HG03571 (cell line): ENCODE measurements around the gene EHMT1.
"Not testable (repeated sequence)": the region's sequence is repeated elsewhere in the genome, so short reads cannot be mapped to it uniquely, and the experiment has no call there.

ENCODE experiments used
- ATAC-seq: cut with Tn5 transposase; IDR thresholded peaks from one replicate; pipeline ENCODE4 v1.9.1; 2021; ENCODE audit not compliant: unreplicated experiment

The EHMT1 gene

DNA sequence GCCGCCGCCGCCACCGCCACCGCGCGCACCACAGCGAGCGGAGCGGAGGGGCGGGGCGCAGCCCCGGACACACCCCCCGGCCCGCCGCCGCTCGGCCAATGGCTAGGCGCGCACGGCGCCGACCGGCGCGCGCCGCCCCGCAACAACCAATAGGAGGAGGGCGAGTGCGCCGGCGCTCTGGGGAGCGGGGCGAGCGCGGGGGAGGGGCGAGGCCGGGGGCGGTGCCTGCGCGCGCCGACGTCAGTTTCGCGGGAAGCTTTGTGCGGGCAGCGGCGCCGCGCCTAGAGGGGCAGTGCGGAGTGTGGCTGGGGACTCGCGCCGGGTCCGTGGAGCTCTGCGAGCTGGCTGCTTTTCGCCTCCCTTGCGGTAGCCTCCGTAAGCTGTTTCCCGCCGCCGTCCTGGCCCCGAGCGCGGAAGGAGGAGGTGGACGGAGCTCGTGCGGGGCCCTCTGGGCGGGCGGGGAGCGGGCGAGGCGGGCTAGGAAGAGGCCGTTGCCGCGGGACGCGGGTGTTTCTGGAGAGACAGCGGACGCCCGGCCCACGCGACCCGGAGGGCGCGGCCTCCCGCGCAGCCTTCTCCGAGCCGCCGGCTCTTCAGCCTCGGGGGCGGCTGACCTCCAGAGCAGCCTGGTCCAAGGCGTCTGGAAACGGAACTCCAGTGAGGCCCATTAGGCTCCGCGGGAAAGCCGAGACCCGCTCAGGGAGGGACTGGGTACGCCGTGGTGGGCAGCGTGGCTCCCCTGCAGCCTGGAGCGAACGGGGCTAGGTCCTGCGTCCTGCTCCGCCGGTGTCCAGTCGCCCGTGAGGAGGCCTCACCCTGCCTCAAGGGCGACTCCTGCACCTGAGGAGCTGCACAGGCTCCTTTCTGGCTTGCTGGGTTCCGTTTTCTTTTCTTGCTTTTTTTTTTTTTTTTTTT lies 28.1 kb upstream of the EHMT1 start, which contains the start of gene ZMYND19:
Gene ZMYND19 (minus strand): TSS at position 44 of the 915 bp plus-strand sequence. CDS start 249 bp downstream, outside the sequence.
- ATAC-seq = peak; percentile 78

DNA sequence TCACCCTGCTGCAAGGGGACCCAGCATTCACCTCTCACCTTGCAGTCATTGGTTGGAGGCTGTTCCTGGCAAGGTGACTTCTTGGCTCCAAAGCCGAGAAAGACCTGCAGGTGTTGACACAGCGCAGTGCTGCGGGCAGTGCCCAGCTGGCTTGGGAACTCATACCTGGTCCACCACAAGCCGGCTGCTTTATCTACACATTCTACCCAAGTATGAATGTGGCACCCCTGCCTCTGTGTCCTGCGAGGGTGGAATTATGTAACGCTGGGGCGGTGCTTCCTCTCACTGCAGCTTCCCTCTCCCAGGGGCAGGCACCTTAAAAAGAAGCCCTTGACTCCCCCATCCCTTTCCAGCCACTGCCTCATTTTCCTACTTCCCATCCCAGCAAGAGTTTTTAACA lies 26.0 kb upstream of the EHMT1 start:
- no peak for ATAC-seq

DNA sequence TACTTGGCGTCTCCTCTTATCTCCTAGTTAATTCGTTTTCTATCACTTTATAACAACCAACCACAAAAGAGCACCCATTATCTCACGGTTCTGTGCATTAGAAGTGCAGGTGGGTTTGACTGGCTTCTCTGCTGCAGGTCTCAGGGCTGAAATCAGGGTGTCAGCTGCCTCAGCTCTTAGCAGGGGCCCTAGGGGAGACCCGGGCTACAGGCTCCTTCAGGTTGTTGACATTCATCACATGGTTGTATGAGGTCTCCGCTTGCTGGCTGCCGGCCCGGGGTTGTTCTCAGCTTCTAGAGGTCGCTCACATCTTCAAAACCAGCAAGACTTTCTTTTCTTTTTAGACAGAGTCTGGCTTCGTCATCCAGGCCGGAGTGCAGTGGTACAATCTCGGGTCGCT lies 25.6 kb upstream of the EHMT1 start:
- no peak for ATAC-seq

DNA sequence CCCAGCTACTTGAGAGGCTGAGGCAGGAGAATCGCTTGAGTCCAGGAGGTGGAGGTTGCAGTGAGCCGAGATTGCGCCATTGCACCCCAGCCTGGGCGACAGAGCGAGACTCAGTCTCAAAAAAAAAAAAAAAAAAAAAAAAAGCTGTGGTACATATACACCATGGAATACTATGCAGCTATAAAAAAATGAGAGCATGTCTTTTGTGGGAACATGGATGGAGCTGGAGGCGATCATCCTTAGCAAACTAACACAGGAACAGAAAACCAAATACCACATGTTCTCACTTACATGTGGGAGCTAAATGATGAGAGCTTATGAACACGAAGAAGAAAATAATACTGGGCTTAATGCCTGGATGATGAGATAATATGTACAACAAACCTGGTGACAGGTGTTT lies 22.2 kb upstream of the EHMT1 start:
- not testable (repeated sequence) for ATAC-seq

DNA sequence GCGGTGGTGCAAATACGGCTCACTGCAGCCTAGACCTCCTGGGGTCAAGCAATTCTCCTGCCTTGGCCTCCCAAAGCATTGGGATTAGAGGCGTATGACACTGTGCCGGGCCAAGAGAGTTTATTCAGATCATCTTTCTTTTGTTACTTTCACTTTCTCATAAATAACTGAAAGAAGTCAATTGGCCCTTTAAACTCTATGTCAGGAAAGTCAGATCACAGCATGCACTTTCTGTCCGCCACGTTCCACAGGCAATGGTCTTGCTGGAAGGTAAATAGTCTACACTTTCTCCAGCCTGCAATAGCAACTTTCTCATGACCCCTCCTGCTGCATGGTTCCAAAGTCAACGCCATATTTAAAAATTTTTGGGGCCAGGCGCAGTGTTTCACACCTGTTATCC lies 19.9 kb upstream of the EHMT1 start:
- no peak for ATAC-seq

DNA sequence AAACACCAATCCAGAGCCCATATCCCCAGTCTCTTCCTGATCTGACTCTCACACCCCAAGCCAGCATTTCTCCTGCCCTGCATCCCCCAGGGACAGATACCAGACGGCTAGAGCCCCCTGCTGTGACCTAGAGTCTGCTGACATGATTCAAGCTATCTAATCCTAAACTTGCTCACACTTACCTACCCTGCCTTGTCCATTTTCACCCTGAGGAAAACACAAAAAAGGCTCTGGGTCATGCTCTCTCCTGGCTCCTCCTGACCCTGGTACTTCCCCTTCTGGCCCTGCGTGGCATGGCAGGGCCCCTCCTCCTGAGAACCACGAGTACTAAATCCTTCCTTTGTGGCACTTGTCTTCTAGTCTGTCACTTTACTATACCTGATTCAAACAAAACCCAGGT lies 16.1 kb upstream of the EHMT1 start:
- ATAC-seq = no peak

DNA sequence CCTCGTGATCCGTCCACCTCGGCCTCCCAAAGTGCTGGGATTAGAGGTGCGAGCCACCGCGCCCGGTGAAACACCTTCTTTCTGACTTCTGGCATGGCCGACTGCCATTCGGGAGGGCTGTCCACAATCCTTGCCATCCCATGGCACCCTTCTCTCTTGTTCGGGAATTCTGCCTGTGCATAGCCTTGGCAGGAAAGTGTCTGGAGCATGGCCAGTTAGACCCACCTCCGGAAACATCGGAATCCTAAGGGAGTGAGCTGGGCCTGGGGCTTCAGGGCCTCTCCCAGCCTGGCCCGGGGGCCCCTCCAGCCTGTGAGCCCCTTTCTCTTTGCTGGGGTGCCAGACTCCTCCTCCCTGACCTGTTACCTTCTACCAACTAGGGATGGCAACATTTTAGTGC lies 14.9 kb upstream of the EHMT1 start:
- no peak for ATAC-seq

DNA sequence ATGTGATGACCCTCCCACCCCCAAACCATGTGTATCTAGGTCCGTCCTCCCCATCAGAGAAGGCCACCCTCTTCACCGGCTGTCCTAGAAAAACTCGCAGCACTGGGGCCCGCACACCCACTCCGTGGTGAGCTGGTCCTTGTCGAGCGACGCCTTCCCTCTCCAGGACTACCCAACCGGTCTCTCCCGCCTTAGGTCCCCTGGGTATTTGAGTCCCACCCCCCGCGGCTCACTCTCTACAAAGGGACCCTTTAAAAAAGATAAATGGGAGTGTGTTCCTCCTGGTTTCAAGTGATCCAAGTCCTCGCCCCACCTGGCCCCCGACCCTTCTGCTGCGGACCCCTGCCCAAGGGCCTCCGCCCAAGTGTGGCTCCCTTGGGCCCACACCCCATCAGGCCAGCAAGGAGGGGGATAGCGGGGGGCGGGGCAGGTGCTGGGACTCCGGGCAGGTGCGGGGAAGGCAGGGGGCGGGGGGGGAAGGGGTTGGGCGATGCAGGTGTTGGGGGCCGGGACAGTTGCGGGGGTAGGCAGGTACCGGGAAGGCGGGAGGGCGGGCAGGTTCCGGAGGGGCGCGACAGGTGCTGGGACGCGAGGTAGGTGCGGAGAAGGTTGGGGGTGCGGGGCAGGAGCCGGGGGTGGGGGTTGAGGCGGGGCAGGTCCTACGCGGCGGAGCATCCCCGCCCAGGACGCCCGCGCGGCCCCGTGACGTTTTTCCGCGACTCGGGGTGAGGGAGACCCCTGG lies 14.3 kb upstream of the EHMT1 start:
- ATAC-seq = no peak

DNA sequence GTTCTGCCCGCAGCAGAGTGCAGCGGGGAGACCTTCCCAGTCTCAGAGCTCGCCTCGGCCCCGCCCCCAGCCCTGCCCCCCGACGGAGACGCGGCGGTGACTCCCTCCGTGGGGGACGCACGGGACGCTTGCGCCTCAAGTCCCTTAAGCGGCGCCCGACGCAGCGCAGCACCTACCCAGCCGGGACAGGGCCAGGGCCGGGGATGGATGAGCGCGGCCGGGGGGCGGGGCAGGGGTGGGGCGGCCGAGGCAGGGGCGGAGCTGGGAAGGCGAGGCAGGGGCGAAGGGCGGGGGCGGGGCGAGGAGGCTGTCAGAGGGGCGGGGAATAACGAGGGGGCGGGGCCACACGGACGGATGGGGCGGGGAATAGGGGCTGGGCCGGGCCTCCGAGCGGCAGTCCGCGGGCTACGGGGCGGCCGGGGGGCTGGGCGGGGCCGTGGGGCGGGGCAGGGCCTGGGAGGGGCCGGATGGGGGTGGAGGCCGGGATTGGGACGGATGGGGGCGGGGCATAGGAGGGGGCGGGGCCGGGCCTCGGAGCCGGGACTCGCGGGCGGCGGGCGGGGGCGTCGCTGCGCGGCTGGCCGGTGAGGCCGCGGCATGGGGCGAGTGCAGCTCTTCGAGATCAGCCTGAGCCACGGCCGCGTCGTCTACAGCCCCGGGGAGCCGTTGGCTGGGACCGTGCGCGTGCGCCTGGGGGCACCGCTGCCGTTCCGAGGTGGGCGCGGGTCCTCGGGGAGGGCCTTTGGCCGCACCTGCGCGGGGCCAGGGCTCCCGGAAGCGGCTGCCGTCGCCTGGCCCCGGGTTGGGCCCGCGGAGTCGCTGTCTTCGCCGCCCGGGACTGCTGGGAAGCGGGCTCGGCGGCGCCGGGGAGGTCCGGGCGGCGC lies 13.4 kb upstream of the EHMT1 start, which contains the start of gene ARRDC1:
Gene ARRDC1 (plus strand): TSS at position 566 of the 884 bp plus-strand sequence. CDS start 32 bp downstream, at position 598.
- ATAC-seq = peak; percentile 75

DNA sequence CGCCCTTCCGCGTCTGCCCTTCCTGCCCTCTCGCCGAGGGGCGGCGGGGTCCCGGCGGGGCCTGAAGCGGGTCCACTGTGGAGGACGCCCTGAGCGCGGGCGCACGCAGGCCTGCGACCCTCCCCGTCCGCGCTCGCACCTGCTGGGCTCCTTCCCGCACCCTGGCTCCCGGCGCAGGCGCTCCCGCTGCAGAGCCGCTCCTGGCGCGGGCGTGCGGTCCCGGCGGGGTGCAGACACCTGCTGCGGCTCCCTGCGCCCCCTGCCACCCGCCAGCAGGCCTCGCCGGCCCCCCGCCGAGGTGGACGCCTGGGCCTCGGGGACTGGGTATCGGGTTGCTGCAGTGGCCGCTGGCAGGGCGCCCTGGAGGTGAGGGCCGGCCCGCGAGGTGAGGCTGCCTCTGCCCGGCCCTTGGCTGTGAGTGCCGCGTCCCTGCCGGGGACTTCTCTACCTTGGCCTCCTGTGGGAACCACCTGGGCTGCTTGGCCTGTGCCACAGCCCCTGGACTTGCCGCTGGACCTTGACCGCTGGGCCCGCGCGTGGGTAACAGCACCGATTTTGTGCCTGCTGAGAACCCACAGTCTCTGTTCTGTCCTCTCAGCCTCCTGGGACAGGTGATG lies 12.7 kb upstream of the EHMT1 start:
- no peak for ATAC-seq

DNA sequence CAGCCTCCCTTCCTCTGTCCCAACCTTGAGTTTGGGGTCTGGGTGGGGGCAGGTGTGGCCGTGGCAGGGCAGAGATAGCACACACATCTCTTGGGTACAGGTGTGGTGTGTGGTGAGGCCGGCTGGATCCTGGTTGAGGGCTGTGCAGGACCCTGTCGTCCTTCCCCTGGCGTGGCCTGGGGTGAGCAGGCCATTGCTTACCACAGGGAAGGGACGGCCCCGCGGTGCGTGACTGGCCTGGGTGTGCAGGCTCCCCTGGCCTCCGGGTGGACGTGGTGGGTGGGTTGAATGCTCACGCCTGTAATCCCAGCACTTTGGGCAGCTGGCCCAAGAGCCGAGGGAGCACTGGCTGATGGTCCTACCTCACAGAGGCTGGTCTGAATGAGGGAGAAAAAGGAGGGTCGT lies 12.1 kb upstream of the EHMT1 start:
- no peak for ATAC-seq

DNA sequence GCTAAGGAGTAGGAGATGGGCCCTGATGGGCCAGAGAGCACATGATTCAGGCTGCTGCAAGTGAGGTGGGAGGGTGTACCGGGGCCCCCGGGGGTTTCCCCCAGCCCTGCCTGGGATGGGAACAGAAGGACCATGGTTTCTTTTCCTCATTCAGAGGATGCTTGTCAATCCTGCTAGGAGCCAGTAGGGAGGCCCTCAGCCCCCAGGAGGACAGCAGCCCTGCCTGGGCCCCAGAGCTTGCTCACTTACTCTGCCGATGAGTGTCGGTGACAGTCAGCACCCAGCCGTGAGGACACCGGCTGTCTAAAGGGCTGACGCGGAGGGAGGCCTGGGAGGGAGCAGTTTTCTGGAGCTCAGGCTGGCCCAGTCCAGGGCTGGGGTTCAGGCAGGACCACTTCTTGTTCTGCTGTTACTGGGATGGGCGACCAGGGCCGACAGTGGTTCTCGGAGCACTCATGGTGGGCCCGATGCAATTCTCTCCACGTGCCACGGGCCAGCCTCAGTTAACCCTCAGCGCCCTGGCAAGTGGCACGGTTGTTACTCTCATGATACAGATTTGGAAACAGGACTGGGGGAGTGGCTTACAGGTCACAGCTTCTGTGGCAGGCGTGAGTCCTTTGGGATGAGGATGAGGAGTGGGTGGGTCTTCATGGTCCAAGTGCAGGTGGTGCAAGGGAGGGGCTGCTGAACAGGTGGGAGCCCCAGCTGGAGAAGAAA lies 11.5 kb upstream of the EHMT1 start:
- no peak for ATAC-seq

DNA sequence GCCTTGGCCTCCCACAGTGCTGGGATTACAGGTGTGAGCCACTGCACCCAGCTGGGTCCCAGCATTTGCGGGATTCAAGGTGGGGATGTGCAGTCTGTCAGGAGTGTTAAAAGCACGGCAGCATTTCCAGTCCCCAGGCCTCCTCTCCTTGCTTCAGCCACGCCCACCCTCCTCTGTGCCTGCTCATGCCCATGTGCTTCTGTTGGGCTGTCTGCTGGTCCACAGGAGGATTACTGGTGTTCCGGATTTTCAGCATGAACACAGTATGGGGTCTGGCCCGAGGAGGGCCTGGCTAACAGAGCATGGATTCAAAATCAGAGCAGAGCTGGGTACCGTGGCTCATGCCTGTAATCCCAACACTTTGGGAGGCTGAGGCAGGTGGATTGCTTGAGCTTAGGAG lies 7.9 kb upstream of the EHMT1 start:
- ATAC-seq = no peak

DNA sequence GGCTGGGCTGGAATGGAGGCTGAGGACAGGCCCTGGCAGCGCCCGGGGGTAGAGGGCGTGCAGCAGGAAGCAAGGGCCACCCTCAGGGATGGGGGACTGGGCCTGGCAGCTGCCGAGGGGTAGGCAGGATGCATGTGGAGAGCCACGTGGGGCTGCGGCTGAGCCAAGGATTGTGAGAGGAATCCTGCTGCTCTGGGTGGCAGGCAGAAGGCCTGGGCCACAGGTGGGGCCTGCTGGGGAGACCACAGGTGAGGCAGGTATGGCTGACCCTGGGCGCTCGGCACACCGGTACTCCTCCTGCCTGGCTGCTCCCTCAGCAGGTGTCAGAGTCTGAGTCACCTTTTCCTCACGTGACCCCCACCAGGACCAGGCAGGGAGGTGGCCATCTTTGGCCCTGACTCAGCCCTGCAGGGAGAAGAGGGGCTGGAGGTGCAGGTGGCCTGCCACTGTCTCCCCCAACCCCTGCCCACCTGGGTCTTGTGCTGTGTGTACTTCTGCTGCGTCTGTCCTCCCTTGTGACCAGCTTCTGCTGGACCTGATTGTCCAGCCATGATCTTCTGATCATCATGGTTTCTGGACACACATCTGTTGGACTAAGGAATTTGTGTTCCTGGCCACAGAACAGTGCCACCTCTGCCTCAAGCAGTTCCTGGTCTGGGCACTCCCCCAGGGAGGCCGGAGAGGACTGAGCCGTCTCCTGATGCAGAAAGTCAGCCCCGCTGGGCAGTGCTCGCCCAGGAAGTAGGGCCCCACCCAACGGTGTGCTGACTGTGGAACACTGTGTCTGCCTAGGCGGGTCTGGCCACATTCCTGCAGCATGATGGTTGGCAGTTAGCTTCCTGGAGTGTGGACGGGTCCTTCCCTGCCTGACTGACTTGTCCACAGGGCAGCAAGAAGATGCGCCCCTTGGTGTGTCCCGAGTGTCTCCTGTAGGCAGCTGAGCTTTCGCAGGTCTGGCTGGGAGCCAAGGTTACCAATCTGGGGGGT lies 6.9 kb upstream of the EHMT1 start:
- no peak for ATAC-seq

DNA sequence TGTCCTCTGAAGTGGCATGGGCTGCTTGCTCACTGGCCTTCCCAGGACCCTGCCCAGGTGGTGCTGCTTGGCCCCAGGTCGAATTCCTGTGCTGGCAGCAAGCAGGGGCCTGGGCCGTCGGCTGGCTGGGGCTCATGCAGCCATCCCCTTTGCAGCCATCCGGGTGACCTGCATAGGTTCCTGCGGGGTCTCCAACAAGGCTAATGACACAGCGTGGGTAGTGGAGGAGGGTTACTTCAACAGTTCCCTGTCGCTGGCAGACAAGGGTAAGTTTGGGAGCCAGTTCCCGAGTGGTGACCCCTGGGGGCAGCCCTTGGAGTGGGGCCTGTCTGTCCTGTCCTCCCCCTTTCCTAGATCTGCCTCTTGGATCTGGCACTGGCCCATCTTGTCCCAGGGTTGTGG lies 6.1 kb upstream of the EHMT1 start:
- no peak for ATAC-seq

DNA sequence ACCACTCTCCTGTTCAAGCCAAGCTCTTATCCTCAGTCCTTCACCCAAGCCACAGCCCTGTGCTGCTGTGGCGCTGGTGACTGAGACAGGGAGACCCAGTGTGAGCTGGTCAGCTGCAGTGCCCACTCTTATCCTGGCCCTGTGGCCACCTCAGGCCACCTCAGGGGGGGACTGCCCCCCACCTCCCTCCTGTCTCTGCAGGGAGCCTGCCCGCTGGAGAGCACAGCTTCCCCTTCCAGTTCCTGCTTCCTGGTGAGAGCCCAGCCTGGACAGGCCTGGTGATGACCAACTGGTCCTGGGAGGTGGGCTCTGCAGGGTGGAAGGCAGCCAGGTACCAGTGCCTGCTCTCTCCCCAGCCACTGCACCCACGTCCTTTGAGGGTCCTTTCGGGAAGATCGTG lies 5.5 kb upstream of the EHMT1 start:
- no peak for ATAC-seq

DNA sequence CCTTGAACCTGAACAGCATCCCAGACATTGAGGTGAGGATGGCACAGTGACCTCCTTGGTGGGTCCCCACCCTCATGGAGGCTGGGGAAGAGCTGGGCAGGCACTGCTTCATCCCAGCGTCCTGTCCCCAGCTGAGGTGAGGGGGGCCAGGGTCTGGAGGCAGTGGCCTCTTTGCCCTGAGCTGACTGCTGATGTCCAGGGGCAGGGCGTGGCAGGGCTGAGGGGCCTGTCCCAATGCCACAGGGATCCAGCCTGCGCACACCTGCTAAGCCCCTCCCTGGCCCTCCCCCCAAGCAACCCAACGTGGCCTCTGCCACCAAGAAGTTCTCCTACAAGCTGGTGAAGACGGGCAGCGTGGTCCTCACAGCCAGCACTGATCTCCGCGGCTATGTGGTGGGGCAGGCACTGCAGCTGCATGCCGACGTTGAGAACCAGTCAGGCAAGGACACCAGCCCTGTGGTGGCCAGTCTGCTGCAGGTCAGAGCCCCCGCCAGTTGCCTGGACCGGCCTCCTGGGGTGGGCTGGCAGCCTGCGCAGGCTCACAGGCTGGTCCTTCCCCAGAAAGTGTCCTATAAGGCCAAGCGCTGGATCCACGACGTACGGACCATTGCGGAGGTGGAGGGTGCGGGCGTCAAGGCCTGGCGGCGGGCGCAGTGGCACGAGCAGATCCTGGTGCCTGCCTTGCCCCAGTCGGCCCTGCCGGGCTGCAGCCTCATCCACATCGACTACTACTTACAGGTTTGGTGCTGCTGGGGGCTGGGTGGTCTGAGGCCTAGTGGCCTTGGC lies 4.9 kb upstream of the EHMT1 start:
- no peak for ATAC-seq
